ENCODE measurements around the gene KAT6B. TPM values are rescaled to one million over a fixed set of nuclear protein-coding genes. Genes with fewer than 3 reads are reported as not detected.
"Not testable (repeated sequence)": the region's sequence is repeated elsewhere in the genome, so short reads cannot be mapped to it uniquely, and the experiment has no call there.

KAT6B gene
- total RNA-seq, 1 experiment from 2014 or later: 21.8 TPM

DNA sequence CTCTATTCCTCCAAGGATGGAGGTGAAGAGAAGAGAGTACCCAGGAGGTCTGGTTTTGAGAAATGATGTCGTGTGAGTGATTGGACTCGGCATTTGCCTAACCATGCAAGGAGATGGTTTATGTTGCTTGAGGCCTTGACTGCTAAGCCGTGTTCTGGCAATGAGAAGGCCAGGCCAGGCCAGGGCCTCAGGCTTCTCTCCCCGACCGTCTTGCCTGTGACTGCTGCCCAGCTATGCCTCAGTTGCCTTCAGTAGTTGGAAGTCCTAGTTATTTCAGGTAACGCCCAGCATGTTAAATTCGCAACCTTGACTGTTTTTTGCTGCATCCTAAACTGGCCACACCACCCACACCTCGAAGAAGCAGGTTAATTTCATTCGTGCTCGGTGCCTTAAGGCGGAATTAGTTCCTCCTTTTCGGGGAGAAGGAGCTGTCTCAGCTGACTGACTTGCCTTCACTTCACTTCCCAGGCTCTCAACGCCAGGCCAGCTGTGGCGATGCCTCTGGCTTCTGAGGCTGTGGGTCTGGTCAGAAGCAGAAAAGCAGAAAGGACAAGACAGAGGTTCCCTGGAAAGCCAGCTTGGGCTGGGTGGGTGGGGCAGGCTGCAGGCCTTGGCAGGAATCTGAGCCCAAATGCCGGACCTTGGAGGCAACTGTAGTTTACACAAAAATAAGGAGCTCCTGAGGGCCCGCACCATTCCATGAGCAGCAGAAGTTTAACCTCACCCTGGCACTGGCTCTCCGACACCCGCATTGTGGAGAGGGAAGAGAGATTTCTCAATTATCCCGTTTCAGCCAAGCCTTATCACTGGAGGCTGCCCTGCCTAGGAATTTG is 223.1 kb downstream of the KAT6B start:
- Histone ChIP-seq H3K36me3 (ENCODE audit: insufficient read depth, low read length, poor library complexity, severe bottlenecking) (no peaks in the 10 kb centered on the region), H3K9me3 (ENCODE audit: low read depth, low read length, poor library complexity, severe bottlenecking) (no peaks in the 10 kb centered on the region), H3K4me3 (ENCODE audit: low read depth, low read length, poor library complexity, severe bottlenecking) (no peak overlapping the region), H3K27ac (ENCODE audit: low read depth, low read length, poor library complexity, severe bottlenecking) (peak overlapping the region; percentile 22), H3K27me3 (replicated peaks; ENCODE audit: insufficient read depth, low read depth, low read length, poor library complexity) (no peaks in the 10 kb centered on the region), H3K4me1 (ENCODE audit: insufficient read depth, low read length, poor library complexity, severe bottlenecking) (peaks cover 9% of the 10 kb centered on the region)
- DNase-seq (ENCODE audit: low spot score): no peak
- TF ChIP-seq, protein P1, sequence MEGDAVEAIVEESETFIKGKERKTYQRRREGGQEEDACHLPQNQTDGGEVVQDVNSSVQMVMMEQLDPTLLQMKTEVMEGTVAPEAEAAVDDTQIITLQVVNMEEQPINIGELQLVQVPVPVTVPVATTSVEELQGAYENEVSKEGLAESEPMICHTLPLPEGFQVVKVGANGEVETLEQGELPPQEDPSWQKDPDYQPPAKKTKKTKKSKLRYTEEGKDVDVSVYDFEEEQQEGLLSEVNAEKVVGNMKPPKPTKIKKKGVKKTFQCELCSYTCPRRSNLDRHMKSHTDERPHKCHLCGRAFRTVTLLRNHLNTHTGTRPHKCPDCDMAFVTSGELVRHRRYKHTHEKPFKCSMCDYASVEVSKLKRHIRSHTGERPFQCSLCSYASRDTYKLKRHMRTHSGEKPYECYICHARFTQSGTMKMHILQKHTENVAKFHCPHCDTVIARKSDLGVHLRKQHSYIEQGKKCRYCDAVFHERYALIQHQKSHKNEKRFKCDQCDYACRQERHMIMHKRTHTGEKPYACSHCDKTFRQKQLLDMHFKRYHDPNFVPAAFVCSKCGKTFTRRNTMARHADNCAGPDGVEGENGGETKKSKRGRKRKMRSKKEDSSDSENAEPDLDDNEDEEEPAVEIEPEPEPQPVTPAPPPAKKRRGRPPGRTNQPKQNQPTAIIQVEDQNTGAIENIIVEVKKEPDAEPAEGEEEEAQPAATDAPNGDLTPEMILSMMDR (conservative IDR thresholded peaks at IDR 0.05; ENCODE audit: low read depth, low read length): no peak
- TF ChIP-seq EZH2 (IDR thresholded peaks at IDR 0.05; ENCODE audit: borderline replicate concordance, low read depth, low read length, poor library complexity, severe bottlenecking): no peak
- intact Hi-C loops (cut with micrococcal nuclease; ENCODE audit: unreplicated experiment): no loop called here
- no TSS peak for BruUV-seq (replicated peaks)
- CTCF ChIA-PET: no interaction called here
- POLR2A ChIA-PET (ENCODE audit: low non-redundant PET): no interaction called here

DNA sequence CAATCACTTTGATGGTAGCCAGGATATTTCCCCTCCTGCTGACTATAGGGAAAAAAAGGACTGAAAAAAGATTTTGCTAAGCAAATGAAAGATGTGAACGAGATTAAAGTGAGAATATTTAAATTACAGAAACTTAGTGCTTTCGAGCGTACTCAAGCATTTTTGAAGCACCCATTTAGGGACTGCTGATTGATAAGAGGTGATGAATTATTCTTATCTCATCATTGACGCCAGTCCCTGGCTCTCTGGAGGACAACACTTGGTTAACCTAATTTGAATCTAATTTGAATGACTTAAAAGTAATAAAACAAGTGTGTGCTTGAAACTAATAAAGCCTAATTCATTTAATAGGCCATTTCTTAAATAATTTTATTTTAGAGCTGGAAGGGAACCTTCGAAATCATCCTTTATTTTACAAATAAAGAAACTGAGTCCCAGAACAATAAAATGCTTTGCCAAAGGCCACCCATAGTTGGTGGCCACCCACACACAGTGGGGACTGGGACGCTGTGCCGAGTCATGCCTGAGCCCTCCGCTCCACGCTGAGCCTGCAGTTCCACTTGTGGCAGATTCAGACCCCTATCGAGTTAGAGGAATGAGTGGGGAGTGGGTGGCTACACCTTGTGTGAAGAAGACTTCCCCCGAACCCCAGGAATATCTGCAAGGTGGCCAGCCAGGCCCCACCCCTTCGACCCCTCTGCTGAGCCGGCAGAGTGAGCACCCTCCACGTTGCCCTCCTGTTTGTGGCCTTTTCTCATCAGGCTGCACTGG is 223.9 kb downstream of the KAT6B start:
- CTCF ChIA-PET: no interaction called here
- no peaks in the 10 kb centered on the region for H3K27me3 ChIP-seq (replicated peaks; ENCODE audit: insufficient read depth, low read depth, low read length, poor library complexity)

GRCh38 chr10:75051308-75051707 is 224.9 kb downstream of the KAT6B start:
- BruUV-seq (replicated peaks): no TSS peak
- DNase-seq (ENCODE audit: low spot score): no peak
- Histone ChIP-seq H3K4me1 (ENCODE audit: insufficient read depth, low read length, poor library complexity, severe bottlenecking) (peaks cover 9% of the 10 kb centered on the region), H3K27ac (ENCODE audit: low read depth, low read length, poor library complexity, severe bottlenecking) (no peak overlapping the region), H3K27me3 (replicated peaks; ENCODE audit: insufficient read depth, low read depth, low read length, poor library complexity) (no peaks in the 10 kb centered on the region), H3K36me3 (ENCODE audit: insufficient read depth, low read length, poor library complexity, severe bottlenecking) (no peaks in the 10 kb centered on the region), H3K4me3 (ENCODE audit: low read depth, low read length, poor library complexity, severe bottlenecking) (no peak overlapping the region), H3K9me3 (ENCODE audit: low read depth, low read length, poor library complexity, severe bottlenecking) (no peaks in the 10 kb centered on the region)
- TF ChIP-seq EZH2 (IDR thresholded peaks at IDR 0.05; ENCODE audit: borderline replicate concordance, low read depth, low read length, poor library complexity, severe bottlenecking): no peak
- TF ChIP-seq, protein P1 (conservative IDR thresholded peaks at IDR 0.05; ENCODE audit: low read depth, low read length): no peak
- intact Hi-C loops (cut with micrococcal nuclease; ENCODE audit: unreplicated experiment): no loop called here
- ChIA-PET POLR2A (ENCODE audit: low non-redundant PET) (no interaction called here), CTCF (no interaction called here)

More for the DNA sequence above, 223.9 kb downstream of the KAT6B start:
- TF ChIP-seq, protein P1 (conservative IDR thresholded peaks at IDR 0.05; ENCODE audit: low read depth, low read length): no peak
- TF ChIP-seq EZH2 (IDR thresholded peaks at IDR 0.05; ENCODE audit: borderline replicate concordance, low read depth, low read length, poor library complexity, severe bottlenecking): no peak
- POLR2A ChIA-PET (ENCODE audit: low non-redundant PET): no interaction called here
- Histone ChIP-seq H3K36me3 (ENCODE audit: insufficient read depth, low read length, poor library complexity, severe bottlenecking) (no peaks in the 10 kb centered on the region), H3K4me3 (ENCODE audit: low read depth, low read length, poor library complexity, severe bottlenecking) (no peak overlapping the region), H3K9me3 (ENCODE audit: low read depth, low read length, poor library complexity, severe bottlenecking) (no peaks in the 10 kb centered on the region), H3K4me1 (ENCODE audit: insufficient read depth, low read length, poor library complexity, severe bottlenecking) (peaks cover 9% of the 10 kb centered on the region), H3K27ac (ENCODE audit: low read depth, low read length, poor library complexity, severe bottlenecking) (no peak overlapping the region)
- BruUV-seq (replicated peaks): no TSS peak
- intact Hi-C loops (cut with micrococcal nuclease; ENCODE audit: unreplicated experiment): no loop called here
- no peak for DNase-seq (ENCODE audit: low spot score)

GRCh38 chr10:75055896-75056406 is 229.6 kb downstream of the KAT6B start:
- H3K9me3 ChIP-seq (ENCODE audit: low read depth, low read length, poor library complexity, severe bottlenecking); H3K4me3 ChIP-seq (ENCODE audit: low read depth, low read length, poor library complexity, severe bottlenecking); BruUV-seq (replicated peaks); CTCF ChIA-PET; DNase-seq (ENCODE audit: low spot score); intact Hi-C loops (cut with micrococcal nuclease; ENCODE audit: unreplicated experiment); POLR2A ChIA-PET (ENCODE audit: low non-redundant PET); H3K27ac ChIP-seq (ENCODE audit: low read depth, low read length, poor library complexity, severe bottlenecking); H3K27me3 ChIP-seq (replicated peaks; ENCODE audit: insufficient read depth, low read depth, low read length, poor library complexity); H3K36me3 ChIP-seq (ENCODE audit: insufficient read depth, low read length, poor library complexity, severe bottlenecking); H3K4me1 ChIP-seq (ENCODE audit: insufficient read depth, low read length, poor library complexity, severe bottlenecking): not testable (repeated sequence)

All from A673 (cell line).